ENCODE results near the gene ANGPTL4.

GRCh38 chr19:8361921-8362793, 1.8 kb upstream of the ANGPTL4 start:
- TF ChIP-seq CTCF (conservative IDR thresholded peaks at IDR 0.05; ENCODE audit: low read depth, low read length) (no peak), EZH2 (IDR thresholded peaks at IDR 0.05; ENCODE audit: borderline replicate concordance, low read depth, low read length, poor library complexity, severe bottlenecking) (no peak)

Data from A673 (cell line).